ENCODE results near the gene IFI27.

The IFI27 gene

GRCh38 chr14:94103554-94104150 lies 6.9 kb upstream of the IFI27 start:
- DNase-seq: no peak

DNA sequence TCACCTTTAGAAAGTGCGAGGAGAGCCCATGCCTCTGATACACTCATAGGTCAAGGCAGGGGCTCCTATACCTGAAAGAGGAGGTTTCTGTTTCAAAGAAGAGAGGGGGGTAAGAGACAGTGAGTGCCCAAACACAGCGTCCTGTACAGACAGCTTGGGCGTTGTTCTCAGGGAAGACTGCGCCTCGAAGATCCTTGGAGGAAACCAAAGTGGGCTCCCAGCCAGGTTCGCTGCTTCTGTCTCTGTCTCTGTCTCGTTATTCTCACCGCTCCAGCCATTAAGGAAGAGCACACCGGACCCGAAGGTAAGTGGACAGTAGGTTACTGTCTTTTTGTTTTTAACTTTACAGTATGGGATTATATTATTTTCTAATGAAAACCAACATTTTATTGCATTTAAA lies 5.8 kb upstream of the IFI27 start:
- DNase-seq: no peak

- DNase-seq: no peak
These were observed 653 bp upstream of the IFI27 start for GRCh38 chr14:94109915-94110250.

DNA sequence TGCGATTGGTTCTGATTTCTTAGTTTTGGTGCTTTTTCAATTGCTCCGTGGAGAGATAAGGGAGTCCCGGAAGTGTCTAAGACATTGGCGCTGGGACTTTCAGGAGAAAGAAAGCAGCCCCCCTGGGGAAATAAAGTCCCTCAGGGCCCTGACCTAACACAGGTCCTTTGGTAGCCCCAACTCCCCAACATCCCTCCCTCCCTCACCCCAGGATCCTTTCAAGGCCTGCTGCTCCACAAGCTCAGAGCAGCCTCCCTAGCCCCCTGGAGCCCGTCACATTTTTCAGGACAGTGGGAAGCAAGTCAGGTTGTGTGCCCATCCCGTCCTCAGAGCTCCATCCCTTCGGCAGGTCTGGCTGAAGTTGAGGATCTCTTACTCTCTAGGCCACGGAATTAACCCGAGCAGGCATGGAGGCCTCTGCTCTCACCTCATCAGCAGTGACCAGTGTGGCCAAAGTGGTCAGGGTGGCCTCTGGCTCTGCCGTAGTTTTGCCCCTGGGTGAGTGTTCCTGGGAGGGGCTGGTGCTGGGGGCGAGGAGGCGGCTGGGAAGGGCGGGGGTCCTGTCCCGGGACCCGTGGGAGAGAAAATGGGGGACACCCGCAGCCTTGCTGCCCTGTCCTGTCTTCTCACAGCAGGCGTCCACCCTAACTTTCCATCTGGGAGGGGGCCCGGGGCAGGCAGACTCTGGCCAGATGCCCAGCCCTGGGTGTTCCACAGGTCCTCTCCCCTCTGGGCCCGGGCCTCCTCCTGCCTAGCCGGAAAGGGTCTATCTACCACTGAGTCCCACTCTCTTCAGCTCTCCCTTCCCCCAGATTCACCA lies 950 bp downstream of the IFI27 start:
- no peak for DNase-seq

GRCh38 chr14:94112513-94113063 lies 2.1 kb downstream of the IFI27 start:
- DNase-seq: no peak

DNA sequence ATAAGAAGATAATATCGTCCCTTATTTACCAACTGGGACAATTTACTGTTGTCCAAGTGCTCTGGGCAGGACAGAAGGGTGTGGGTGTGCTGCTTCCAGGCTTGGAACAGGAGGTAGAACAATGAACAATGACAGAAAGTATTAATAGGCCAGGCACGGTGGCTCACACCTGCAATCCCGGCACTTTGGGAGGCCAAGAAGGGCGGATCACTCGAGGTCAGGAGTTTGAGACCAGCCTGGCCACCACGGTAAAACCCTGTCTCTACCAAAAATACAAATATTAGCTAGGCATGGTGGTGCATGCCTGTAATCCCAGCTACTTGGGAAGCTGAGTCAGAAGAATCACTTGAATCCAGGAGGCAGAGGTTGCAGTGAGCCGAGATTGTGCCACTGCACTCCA lies 2.5 kb downstream of the IFI27 start:
- DNase-seq: no peak

- no peak for DNase-seq
These were observed 3.0 kb downstream of the IFI27 start for GRCh38 chr14:94113490-94113889.

GRCh38 chr14:94113908-94114588 lies 3.5 kb downstream of the IFI27 start:
- DNase-seq: no peak

GRCh38 chr14:94114589-94115057 lies 4.1 kb downstream of the IFI27 start:
- DNase-seq: no peak

DNA sequence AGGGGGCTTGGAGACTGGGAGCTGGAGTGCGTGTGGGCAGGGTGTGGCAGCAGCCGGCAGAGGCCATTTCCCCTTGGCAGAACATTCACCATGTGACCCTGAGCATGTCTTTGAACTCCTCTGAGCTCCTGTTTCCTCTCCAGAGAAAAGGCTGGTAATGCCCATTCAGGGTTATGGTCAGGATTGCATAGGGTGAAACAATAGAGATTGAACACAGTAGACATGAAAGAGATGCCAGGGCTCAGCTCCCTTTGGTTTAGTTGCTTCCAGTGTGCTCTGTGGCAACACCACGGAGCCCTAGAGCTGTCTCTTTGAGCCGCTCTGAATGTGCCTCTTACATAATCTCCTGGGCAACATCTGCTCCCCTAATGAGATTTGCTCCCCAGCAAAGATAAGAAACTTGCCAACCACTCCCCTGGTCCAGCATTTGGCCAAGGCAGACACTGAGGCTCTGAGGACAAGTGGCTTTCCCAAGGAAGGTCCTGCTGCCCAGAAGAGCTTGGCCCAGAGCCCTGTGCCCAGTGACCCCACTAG lies 4.6 kb downstream of the IFI27 start:
- DNase-seq: no peak

DNA sequence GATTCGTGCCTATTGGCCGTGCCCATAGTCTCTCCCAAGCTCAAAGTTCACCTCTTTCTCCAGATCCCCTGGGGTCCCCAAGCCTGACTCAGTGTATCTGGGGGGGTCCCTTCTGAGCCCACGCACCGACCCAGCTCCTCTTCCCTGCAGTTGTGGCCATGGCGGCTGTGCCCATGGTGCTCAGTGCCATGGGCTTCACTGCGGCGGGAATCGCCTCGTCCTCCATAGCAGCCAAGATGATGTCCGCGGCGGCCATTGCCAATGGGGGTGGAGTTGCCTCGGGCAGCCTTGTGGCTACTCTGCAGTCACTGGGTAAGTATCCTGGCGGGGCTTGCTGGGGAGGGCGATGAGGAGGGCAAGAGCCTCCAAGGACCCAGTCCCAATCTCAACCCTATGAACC lies 5.1 kb downstream of the IFI27 start:
- DNase-seq: no peak

DNA sequence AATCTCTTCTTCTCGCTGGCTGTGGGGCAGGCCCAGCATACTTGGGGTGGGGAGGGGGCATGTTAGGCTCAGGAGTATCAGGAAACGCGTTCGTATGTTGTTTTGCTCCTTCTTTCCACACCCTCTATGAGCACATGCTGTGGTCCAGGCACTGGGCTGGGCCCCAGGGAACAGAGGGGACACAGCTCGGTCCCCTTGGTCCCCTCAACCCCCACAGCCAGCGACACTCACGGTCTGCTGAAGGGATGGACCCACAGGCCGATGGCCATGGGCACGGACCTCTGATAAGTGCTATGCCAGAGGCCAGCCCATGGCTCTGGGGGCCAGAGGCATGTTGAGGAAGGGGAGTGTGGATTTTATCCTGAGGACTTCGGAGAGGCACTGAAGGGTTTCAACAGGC lies 6.2 kb downstream of the IFI27 start:
- DNase-seq: no peak

DNA sequence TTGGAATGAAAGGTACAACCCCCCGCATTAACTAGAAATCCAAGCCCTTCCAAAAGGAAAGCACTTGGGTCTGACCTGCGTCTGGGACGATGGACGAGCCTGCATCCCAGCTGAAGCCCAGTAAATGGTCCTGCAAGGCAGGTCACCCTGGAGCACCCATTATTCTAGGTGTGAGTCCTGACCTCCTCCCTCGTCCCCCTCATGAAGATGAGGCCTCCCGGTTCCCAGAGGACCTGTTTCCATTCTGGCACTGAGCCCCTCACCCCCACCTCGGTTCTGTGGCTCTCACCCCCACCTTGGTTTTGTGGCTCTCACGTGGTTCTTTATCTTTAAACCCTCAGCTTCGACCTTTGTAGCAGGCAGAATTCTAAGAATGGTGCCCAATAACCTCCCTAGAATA lies 7.3 kb downstream of the IFI27 start:
- no peak for DNase-seq

DNA sequence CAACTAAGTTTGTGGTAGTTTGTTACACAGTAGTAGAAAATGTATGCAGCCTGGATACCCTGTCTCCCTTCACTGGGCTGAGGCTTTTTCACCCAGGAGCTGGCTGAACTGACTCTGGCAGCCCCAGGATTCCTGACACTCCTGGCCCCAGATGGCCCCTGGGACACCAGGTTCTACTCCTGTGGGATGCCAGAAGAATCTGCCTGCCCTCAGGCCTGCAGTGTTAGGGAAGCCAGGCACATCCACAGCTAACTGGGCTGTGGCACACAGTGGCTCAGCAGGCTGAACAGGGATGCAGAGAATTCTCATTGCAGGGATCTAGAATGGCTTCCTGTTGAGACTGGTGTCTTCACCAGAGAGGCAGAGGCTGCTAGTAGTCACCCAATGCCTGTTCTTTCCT lies 8.5 kb downstream of the IFI27 start:
- DNase-seq: no peak

DNA sequence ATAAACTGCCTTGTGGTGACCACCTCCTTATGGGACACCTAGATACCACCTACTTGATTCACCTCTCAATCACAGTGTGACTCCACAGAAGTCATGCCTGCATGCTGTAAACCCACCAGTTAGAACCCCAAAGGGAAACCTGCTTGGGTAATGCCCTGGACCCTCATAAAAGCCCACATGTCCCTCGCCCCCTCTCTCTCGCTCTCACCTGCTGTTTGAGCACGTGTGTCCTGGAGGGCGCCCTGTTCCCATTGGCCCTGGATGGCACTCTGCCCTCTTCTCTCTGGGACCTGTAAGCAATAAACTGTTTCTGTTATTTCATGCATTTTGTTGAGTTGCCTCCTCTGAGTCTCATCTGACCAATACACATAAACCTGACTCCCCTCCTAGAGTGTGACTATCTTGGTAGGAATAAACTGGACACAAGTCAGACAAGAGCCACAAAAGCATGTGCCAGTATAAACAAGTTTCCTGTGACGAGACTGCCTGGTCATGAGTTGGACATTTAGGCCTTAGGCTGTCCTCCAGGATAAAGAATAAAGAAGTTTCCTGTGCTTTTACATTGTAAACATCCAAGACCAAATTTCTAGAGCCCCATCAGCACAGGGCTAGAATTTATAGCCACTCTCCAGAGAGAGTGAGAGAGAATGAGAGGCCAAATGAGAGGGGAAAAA lies 10.3 kb downstream of the IFI27 start:
- no peak for DNase-seq

DNA sequence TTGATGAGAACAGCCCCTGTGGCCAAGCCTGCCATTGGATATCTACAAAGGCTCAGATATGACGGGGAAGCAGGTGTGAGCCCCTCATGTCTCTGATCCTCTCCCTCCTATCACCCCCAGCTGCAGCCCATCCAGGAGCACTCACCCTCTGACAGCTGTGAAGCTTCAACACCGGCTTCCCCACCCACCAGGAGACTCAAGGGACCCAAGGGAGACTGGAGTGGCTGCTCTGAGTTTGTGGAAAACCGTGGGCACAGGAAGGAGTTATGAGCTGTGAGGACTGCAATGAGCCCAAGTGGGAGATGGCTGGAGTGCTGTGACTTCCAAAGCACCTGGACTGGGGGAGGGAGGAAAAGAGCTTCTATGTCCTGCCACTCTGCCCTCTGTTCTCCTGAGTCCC lies 10.9 kb downstream of the IFI27 start:
- DNase-seq: no peak

- DNase-seq: no peak
These were observed 11.9 kb downstream of the IFI27 start for GRCh38 chr14:94122438-94122837.

DNA sequence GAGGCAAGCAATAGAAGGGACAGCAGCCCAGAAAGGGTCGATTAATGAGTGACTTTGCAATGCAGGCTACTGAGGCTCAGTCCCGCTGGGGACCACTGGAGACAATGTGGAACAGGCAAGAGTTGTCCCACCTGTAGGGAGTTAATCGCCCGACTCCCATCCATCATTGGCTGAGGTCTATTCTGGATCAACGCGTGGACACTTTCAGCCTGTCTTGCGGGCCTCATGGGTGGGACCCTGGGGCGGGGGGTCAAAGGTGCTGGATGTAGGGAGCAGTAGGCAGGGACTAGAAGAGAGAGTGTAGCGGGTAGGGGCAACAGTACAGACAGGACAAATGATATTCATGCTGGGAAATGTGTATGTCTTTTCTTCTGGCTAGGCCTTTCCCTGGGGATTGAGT lies 12.8 kb downstream of the IFI27 start:
- no peak for DNase-seq

- no peak for DNase-seq
These were observed 13.3 kb downstream of the IFI27 start for GRCh38 chr14:94123868-94124267.

- no peak for DNase-seq
These were observed 14.2 kb downstream of the IFI27 start for GRCh38 chr14:94124582-94125377.

- no peak for DNase-seq
These were observed 15.3 kb downstream of the IFI27 start for GRCh38 chr14:94125659-94126418.

GRCh38 chr14:94126419-94126677 lies 15.8 kb downstream of the IFI27 start:
- DNase-seq: no peak

All from activated naive CD4-positive, alpha-beta T cell treated with Interleukin-2 at 50 U/mL for 16 hours (primary cell).